Superior temporal gyrus (tissue), 1 donor: ENCODE data around the gene LGALS9.
"Not testable (repeated sequence)": the region's sequence is repeated elsewhere in the genome, so short reads cannot be mapped to it uniquely, and the experiment has no call there.

Source experiments
- DNase-seq: peaks from one replicate; pipeline ENCODE4 v3.0.0-alpha.2; 2016; ENCODE audit errors: extremely low spot score

Gene LGALS9

DNA sequence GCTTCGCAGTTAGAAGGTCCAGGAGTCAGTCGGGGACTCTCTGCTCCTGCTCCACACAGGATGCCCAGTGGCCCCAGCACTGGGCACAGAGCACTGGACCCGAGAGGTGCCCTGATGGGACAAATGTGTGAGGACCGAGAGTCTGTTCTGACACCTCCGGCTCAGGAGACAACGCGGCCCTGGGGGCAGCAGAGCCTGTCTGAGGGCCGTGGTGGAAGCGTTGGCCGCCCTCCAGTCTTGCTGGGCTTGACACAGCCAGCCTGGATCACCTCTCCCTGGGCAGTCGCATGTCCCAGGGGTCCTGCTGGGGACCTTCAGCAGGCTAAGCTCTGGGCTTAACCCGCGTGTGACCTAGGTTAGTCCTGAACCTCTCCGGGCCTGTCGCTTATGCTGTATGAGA, 23.1 kb downstream of the LGALS9 start:
- no peak for DNase-seq

DNA sequence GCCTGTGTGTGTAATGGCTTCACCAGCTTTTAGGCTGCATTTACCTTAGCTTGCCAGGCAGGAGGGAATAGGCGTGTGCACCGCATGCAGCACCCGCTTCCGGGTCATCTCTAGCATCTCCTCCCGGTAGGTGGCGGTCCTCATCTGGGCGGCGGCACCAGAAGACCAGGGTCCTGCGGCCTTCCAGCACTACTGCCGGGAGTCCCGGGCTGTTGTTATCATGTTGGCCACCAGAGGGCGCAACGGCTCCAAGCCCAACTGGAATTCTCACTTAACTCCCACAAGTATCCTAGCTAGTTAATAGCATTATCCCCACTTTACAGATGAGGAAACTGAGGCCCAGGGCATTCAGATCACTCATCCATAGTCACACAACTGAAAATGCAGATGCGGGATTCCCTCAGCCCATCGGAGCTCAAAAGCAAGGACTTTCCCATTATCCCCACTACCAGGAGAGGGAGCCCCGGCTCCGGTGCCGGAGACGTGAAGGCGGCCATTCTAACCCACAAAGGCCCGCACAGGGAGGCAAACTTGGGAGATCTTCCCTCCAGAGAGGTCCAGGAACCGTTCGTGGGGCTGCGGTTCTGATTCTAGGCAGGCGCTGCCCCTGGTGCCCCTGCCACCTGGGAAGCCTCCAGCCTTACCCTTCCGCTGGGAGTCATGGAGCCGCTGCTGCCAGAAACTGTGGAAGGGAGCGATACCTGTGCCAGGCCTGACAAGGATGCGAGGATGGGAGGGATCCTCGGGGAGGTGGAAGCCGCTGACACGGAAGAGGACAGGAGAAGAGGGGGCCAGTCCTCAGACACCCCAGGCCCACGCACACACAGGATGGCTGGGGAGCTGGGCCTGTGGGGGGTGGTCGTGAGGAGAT, 23.9 kb downstream of the LGALS9 start:
- DNase-seq: peak; percentile 78

DNA sequence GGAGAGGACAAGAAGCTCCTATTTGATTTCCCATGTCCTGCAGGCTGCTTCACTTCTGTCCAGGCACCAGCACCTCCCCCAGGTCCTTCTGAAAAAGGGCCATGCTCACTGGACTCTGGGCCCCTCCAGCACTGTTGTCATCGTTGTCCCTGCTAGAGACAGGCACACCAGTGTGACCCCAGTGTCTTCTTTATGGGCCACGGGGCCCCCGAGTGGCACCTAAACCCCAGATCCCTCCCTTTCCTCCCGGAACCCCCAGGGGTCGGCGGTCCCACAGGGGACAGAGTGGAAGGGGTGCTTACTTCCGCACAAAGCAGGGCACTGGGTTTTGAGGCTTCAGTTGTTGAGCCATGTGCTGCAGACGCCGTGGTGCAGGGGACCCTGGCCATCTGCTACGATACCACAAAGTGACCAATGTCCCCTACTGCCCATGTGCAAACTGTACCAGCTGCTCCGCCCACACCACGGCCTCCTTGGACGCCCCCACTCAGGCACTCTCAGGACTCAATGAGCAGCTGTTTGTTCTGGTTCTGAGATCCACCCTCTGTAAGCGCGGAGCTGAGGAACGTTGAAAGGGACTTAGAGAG, 24.6 kb downstream of the LGALS9 start:
- not testable (repeated sequence) for DNase-seq

GRCh38 chr17:27656620-27657019, 25.6 kb downstream of the LGALS9 start:
- not testable (repeated sequence) for DNase-seq

- DNase-seq: no peak
Observed at GRCh38 chr17:27657620-27658019, 26.6 kb downstream of the LGALS9 start.

GRCh38 chr17:27659683-27660082, 28.7 kb downstream of the LGALS9 start:
- no peak for DNase-seq

DNA sequence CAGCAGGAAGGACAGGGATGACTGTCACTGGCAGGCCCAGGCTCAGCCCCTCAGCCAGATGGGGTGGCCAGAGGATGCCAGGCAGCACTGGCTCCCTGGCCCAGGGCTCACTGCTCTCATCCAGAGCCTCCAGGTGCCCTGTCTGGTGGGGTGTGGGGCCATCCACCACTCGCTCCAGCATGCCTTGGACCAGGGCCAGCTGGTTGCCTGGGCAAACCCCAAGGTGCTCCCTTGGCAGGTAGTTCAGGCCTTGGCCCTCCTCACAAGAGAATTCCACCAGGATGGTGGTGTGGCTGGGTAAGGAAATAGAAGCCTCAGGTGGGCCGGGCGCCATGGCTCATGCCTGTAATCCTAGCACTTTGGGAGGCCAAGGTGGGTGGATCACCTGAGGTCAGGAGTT, 29.4 kb downstream of the LGALS9 start:
- no peak for DNase-seq

- no peak for DNase-seq
Observed at GRCh38 chr17:27663936-27664605, 33.1 kb downstream of the LGALS9 start.

DNA sequence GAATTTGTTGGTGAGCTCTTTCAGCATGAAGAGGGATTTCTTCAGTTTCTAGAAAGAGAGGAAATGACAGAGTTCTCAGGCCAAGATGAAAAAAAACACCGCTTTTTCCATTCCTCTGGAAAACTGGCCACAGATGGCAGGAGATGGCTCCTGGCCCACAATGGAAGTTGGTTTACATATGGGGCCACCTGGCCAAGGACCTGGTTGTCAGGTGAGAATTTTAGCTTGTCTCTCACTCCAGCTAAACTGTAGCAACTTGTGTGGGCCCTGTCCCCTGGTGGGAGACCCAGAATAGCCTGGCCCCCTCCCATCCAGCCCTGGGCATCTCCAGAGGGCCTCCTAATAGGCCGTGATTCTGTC, 33.6 kb downstream of the LGALS9 start:
- no peak for DNase-seq

- DNase-seq: no peak
Observed at GRCh38 chr17:27665549-27665948, 34.6 kb downstream of the LGALS9 start.

- DNase-seq: not testable (repeated sequence)
Observed at GRCh38 chr17:27666270-27666669, 35.3 kb downstream of the LGALS9 start.

GRCh38 chr17:27666831-27667560, 36.0 kb downstream of the LGALS9 start:
- no peak for DNase-seq

DNA sequence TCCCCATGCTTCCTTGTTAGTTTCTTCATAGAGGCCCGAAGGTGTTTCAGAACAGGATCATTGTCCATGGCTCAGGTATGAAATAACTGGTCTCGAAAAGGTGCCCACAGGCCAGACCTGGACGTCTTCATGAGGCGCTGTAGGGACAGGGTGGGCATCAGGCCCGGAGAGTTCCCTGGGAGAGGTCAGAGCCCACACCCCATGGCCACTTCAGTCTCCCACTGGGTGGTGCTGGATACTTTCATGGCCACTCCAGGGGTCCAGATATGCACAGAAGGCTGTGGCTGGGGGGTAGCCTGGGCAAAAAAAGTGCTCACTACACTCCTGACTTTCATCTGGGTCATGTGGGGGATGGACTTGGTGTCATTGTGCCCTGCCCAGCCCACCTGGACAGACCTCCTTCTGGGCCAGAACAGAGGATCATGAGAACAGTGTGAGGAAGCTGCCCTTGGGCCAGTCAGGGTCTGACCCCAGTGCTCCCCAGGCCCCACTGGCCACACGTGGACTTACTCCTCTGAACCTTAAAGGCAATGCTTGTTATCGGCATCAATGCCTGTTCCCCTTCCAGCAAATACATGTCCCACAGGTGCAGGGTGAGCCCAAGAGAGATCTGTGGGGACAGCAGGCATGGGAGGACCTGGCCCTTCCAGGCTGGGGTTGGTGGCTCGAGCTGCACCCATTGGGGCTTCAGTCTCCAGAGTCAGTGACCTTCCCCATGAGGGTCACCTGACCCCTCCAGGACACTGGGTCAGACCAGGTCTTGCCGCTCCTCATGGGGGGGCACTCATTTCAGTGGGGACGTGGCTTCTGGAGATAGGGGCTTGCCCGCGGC, 36.9 kb downstream of the LGALS9 start:
- DNase-seq: no peak

GRCh38 chr17:27668488-27668823, 37.5 kb downstream of the LGALS9 start:
- no peak for DNase-seq

DNA sequence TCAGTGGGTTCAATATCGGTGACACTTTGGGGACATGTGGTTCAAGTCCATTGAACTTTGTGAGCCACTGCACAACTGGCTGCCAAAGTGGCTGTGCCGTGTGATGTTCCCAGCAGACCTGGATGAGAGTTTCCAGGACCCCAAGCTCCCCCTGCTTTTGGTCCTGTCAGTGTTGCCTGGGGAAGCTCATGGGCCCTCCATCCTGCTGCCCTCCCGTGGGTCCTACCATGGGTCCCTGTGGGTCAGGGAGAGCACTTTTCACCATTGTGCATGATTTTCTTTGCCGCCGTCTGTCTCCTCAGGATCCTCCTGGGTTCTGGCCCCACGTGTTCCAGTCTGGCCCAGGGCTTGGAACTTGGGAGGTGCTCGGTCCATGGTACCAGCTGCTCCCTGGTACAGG, 38.1 kb downstream of the LGALS9 start:
- no peak for DNase-seq

GRCh38 chr17:27669850-27670249, 38.9 kb downstream of the LGALS9 start:
- no peak for DNase-seq

DNA sequence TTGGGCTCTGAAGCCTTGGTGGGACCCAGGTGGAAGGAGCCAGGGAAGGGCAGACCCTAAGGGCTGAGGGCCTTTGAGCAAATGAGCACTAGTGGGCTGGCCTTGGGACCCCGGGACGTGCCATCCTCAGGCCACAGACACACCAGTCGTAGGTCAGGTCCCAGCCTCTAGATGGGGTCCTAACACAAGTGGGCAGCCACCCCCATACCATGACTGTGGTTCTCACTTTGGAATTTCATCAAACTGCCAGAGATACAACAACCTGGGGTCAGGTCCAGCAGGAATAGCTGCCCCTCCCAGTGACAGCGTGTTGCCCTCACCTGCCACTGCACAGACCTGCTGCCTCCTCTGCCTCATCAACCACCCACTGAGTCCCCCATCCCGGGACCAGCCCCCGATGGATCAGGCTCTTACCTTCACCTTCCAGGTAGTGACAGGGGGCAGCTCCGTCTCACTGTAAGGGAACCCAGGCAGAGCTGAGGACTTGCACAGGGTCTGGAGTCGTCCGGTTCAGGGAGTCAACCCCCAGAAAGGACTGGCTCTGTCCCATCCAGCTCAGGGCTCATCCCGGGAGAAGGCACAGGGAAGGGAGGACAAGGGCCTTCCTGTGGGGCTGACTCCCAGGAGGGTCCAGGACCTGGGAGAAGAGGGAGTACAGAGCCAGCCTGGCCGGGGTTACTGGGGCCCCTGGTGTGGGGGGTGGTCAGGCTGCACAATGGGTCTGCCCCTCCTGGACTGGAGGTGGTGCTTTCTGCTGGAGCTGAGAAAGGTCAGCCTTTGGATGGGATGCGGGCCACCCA, 40.0 kb downstream of the LGALS9 start:
- DNase-seq: no peak

- no peak for DNase-seq
Observed at GRCh38 chr17:27671591-27671910, 40.6 kb downstream of the LGALS9 start.

DNA sequence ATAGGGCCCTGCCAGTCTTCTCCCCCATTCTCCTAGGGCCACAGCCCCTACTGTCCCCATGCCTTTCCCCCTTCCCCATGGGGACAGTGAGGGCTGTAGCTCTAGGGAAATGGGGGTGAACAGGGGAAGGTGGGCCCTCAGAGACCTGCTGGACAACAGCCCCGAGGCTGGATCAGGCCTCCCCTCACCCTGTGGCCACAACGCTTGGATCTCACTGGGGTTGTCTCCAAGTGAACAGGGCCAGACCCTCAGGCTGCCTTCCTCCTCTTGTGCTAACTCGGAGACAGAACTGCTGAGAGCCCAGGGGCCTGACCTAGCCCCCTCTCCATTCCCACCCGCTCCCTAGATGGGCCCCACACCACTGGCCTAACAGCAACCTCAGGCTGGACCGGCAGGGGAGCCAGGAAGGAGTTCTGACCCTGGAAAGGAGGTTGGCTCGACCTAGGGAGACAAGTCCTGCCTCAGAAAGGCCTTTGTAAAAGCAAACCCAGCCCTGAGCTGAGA, 41.0 kb downstream of the LGALS9 start:
- DNase-seq: not testable (repeated sequence)

- DNase-seq: no peak
Observed at GRCh38 chr17:27674335-27674734, 43.3 kb downstream of the LGALS9 start.

DNA sequence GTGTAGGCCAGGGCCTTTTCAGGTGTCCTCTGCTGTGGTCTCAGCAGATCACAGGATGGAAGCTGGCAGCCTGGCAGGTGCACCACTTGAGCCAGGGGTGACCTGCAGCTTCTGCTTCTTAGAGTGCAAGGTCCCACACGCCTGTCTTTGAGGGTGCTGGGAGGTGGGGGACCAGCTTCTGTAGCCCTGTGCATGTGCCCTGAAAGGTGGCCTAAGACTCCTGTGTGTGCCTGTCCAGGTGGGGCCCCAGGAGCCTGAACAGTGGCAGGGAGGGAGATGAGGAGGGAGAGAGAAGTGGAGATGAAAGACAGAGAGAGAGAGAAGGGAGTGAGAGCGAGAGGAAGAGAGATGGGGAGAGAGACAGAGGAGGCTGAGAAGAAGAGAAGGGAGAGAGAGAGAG, 46.2 kb downstream of the LGALS9 start:
- DNase-seq: no peak
